Activated naive CD4-positive, alpha-beta T cell (primary cell): ENCODE measurements around the gene TENT5C.

Experiments
- DNase-seq, 4 experiments: peaks; one replicate each; lab custom pipeline; 2025; lab: John Stamatoyannopoulos, UW

Gene TENT5C

GRCh38 chr1:117573386-117574023, 32.3 kb upstream of the TENT5C start:
- DNase-seq, result no peak

- no peak for DNase-seq
Measured at GRCh38 chr1:117574161-117574835, 31.6 kb upstream of the TENT5C start.

GRCh38 chr1:117575586-117576225, 30.1 kb upstream of the TENT5C start:
- no peak for DNase-seq

- no peak for DNase-seq
Measured at GRCh38 chr1:117576236-117576635, 29.6 kb upstream of the TENT5C start.

- DNase-seq, result no peak
Measured at GRCh38 chr1:117577191-117577885, 28.5 kb upstream of the TENT5C start.

GRCh38 chr1:117578466-117578865, 27.4 kb upstream of the TENT5C start:
- no peak for DNase-seq

GRCh38 chr1:117579221-117579906, 26.5 kb upstream of the TENT5C start:
- DNase-seq, result no peak

- no peak for DNase-seq
Measured at GRCh38 chr1:117580436-117580835, 25.4 kb upstream of the TENT5C start.

- no peak for DNase-seq
Measured at GRCh38 chr1:117580882-117581281, 25.0 kb upstream of the TENT5C start.

- DNase-seq, result no peak
Measured at GRCh38 chr1:117581391-117581943, 24.4 kb upstream of the TENT5C start.

- no peak for DNase-seq
Measured at GRCh38 chr1:117582451-117582850, 23.4 kb upstream of the TENT5C start.

- no peak for DNase-seq
Measured at GRCh38 chr1:117583247-117583646, 22.6 kb upstream of the TENT5C start.

- no peak for DNase-seq
Measured at GRCh38 chr1:117584181-117584580, 21.7 kb upstream of the TENT5C start.

- DNase-seq, result no peak
Measured at GRCh38 chr1:117585086-117585485, 20.8 kb upstream of the TENT5C start.

GRCh38 chr1:117586337-117586736, 19.5 kb upstream of the TENT5C start:
- DNase-seq, result no peak

- no peak for DNase-seq
Measured at GRCh38 chr1:117586747-117587498, 18.9 kb upstream of the TENT5C start.

GRCh38 chr1:117587499-117588356, 18.1 kb upstream of the TENT5C start:
- no peak for DNase-seq

GRCh38 chr1:117589544-117589943, 16.3 kb upstream of the TENT5C start:
- no peak for DNase-seq

- DNase-seq, result no peak
Measured at GRCh38 chr1:117590273-117590925, 15.4 kb upstream of the TENT5C start.

- DNase-seq, result no peak
Measured at GRCh38 chr1:117591252-117591651, 14.6 kb upstream of the TENT5C start.
